Liver (tissue), 9 donors: ENCODE measurements around the gene ANKS1A. TPM values are rescaled to one million over a fixed set of nuclear protein-coding genes. Genes with fewer than 3 reads are reported as not detected.

Experiments
- DNase-seq: peaks from one replicate; pipeline ENCODE4 v3.0.0-alpha.2; 2017; ENCODE audit warnings: low spot score
- H3K27ac ChIP-seq, 2 donors: one replicate each; pipeline ENCODE4 v1.7.0; 2013; ENCODE audit warnings: inconsistent platforms in 2 of 2, low read length in 2 of 2, control low read depth in 1 of 2, low read depth in 1 of 2, mild to moderate bottlenecking in 1 of 2
- H3K27me3 ChIP-seq, 4 donors: one replicate each; pipeline versions ENCODE4 v1.6.1 to v1.7.0; 2013; ENCODE audit warnings: low read length in 3 of 4, inconsistent platforms in 1 of 4, mild to moderate bottlenecking in 1 of 4, moderate library complexity in 1 of 4; ENCODE audit not compliant: control insufficient read depth in 4 of 4, insufficient read depth in 4 of 4
- H3K36me3 ChIP-seq, 4 donors: one replicate each; pipeline versions ENCODE4 v1.6.1 to v1.7.0; 2013; ENCODE audit warnings: low read length in 3 of 4, mild to moderate bottlenecking in 3 of 4, low read depth in 1 of 4, moderate library complexity in 1 of 4; ENCODE audit not compliant: control insufficient read depth in 4 of 4, insufficient read depth in 3 of 4
- H3K4me1 ChIP-seq, 4 donors: one replicate each; pipeline versions ENCODE4 v1.6.1 to v1.7.0; 2013; ENCODE audit warnings: low read length in 3 of 4, mild to moderate bottlenecking in 3 of 4, moderate library complexity in 1 of 4; ENCODE audit not compliant: control insufficient read depth in 4 of 4, insufficient read depth in 4 of 4
- H3K4me3 ChIP-seq, 3 donors: one replicate each; pipeline versions ENCODE4 v1.6.1 to v1.7.0; 2013; ENCODE audit warnings: low read length in 3 of 3, control low read depth in 1 of 3, low read depth in 1 of 3, mild to moderate bottlenecking in 1 of 3
- H3K9ac ChIP-seq, 2 donors: one replicate each; pipeline ENCODE4 v1.7.0; 2013; ENCODE audit warnings: low read length in 2 of 2, mild to moderate bottlenecking in 2 of 2, moderate library complexity in 2 of 2, control low read depth in 1 of 2, low read depth in 1 of 2
- H3K9me3 ChIP-seq, 4 donors: one replicate each; pipeline versions ENCODE4 v1.6.1 to v1.7.0; 2013; ENCODE audit warnings: low read length in 3 of 4; ENCODE audit not compliant: control insufficient read depth in 4 of 4
- ATF3 ChIP-seq: IDR thresholded peaks from 2 replicates; pipeline ENCODE4 v1.6.1; 2016; ENCODE audit warnings: antibody characterized with exemption
- EGR1 ChIP-seq, 2 donors: IDR thresholded peaks; 2 replicates each; pipeline ENCODE4 v1.6.1; 2016 to 2018; ENCODE audit warnings: antibody characterized with exemption in 2 of 2, low read depth in 2 of 2
- FOXA1 ChIP-seq: IDR thresholded peaks from 2 replicates; pipeline ENCODE4 v1.6.1; 2016; ENCODE audit warnings: antibody characterized with exemption
- GABPA ChIP-seq, 2 donors: IDR thresholded peaks in 1 of 2; conservative IDR thresholded peaks in 1 of 2; 2 replicates each; pipeline ENCODE4 v1.6.1; 2016; ENCODE audit warnings: antibody characterized with exemption in 2 of 2, mild to moderate bottlenecking in 1 of 2, moderate library complexity in 1 of 2
- HNF4A ChIP-seq, 2 donors: conservative IDR thresholded peaks; 2 replicates each; pipeline ENCODE4 v1.6.1; 2016; ENCODE audit warnings: antibody characterized with exemption in 2 of 2, mild to moderate bottlenecking in 2 of 2
- NR2F2 ChIP-seq: IDR thresholded peaks from 2 replicates; pipeline ENCODE4 v1.6.1; 2016; ENCODE audit warnings: antibody characterized with exemption
- RAD21 ChIP-seq, 2 donors: IDR thresholded peaks; 2 replicates each; pipeline ENCODE4 v1.6.1; 2016; ENCODE audit warnings: antibody characterized with exemption in 2 of 2, mild to moderate bottlenecking in 2 of 2
- RXRA ChIP-seq, 2 donors: IDR thresholded peaks; 2 replicates each; pipeline ENCODE4 v1.6.1; 2017 to 2018; ENCODE audit warnings: antibody characterized with exemption in 2 of 2, mild to moderate bottlenecking in 1 of 2
- TAF1 ChIP-seq: conservative IDR thresholded peaks from 2 replicates; pipeline ENCODE4 v1.6.1; 2016; ENCODE audit warnings: antibody characterized with exemption, mild to moderate bottlenecking
- YY1 ChIP-seq: IDR thresholded peaks from 2 replicates; pipeline ENCODE4 v1.6.1; 2016; ENCODE audit warnings: antibody characterized with exemption, mild to moderate bottlenecking
- ZBTB33 ChIP-seq: IDR thresholded peaks from 2 replicates; pipeline ENCODE4 v1.6.1; 2016; ENCODE audit warnings: antibody characterized with exemption
- WGBS: extraction: QIAGEN DNeasy Blood & Tissue Kit; methylation state at CpG from one replicate; pipeline ENCODE4 v1.1.7; 2013; 5-methylcytosine and 5-hydroxymethylcytosine counted together
- polyA plus RNA-seq, 2 donors: library from polyadenylated mRNA; stranded (reverse) in 1 of 2; unstranded in 1 of 2; fragments of 200-250 nt in 1 of 2; fragments of >200 nt in 1 of 2; fragmentation: Nextera tagmentation in 1 of 2; extraction: Ambion mirVana in 1 of 2; gene quantifications; one replicate each; pipeline versions ENCODE4 v1.2.1 to v1.2.3, GENCODE V29; 2013 to 2015
- total RNA-seq, 2 donors: library from RNA; depleted of rRNA; stranded (reverse); fragments of >200 nt; gene quantifications; one replicate each; pipeline ENCODE4 v1.2.3, GENCODE V29; 2014
- TF ChIP-seq, protein P1 (sequence below): IDR thresholded peaks from 2 replicates; pipeline ENCODE4 v1.6.1; 2016; ENCODE audit warnings: antibody characterized with exemption
- TF ChIP-seq, protein P2 (sequence below): fragments of 150-350 bp; IDR thresholded peaks from 2 replicates; pipeline ENCODE4 v1.5.1; 2017; ENCODE audit warnings: improper control_type of control experiment, low read depth, low read length; ENCODE audit not compliant: missing input control
- TF ChIP-seq, protein P3 (sequence below): IDR thresholded peaks from 2 replicates; pipeline ENCODE4 v1.6.1; 2016; ENCODE audit warnings: antibody characterized with exemption, mild to moderate bottlenecking
- donor health status: healthy.
- donor health status: healthy.
- donor health status: healthy.
- donor health status: healthy.
- donor health status: healthy.

Gene ANKS1A
- total and polyA plus RNA-seq, 4 donors: 4.3 to 18.7 (median 6.7) TPM

DNA sequence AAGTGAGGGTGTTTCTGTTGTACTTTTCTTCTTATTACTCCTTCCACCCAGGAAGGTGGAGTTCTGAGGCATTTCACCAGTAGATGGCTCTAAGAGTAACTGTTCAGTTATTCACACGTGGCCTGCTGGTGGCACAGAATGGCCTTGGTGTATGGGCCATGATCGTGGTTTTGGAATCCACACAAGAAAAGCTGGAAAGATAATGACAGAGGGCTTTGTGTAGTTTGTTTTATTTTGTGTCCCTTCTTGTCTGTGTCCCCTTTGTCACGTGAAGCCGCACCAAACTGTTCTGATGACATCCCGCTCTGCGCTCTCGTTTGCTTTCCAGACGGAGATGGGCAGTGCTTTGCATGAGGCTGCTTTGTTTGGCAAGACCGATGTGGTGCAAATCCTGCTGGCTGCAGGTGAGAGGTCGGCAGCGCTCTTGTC lies 93.4 kb downstream of the ANKS1A start (continued):
- TF ChIP-seq, protein P1, sequence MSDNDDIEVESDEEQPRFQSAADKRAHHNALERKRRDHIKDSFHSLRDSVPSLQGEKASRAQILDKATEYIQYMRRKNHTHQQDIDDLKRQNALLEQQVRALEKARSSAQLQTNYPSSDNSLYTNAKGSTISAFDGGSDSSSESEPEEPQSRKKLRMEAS: peak; percentile 86
- TF ChIP-seq HNF4A (conservative IDR thresholded peaks at IDR 0.05): peak in 1 of 2 donors; percentile 40

DNA sequence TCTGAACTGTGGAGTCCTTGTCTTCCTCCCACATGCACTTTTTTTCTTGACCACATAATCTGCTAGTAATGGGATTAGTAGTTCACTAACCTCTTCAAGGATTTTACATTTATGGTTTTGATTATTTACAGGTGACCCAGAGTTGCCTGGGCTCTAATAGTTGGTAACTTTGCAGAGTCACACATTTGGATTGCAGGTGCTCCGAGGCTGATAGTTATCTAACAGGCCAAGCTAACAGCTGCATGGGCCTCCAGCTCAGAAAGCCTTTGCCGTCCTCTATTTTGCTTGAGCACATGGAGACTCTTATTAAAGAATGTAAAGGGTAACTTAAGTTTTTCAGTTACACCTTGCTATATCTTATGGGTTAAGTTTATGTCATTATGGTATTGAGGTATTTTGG lies 95.4 kb downstream of the ANKS1A start:
- Histone ChIP-seq H3K4me1 (peaks cover 0 to 25% (median 16%) of the 10 kb centered on the region in 4 donors), H3K27ac (no peak overlapping the region), H3K27me3 (no peaks in the 10 kb centered on the region), H3K36me3 (peaks cover 0 to 22% (median 17%) of the 10 kb centered on the region in 4 donors), H3K9me3 (no peaks in the 10 kb centered on the region), H3K9ac (no peak overlapping the region), H3K4me3 (no peak overlapping the region)
- WGBS: 90% methylated on average over 2 of the region's 2 CpGs
- DNase-seq: no peak
- TF ChIP-seq ATF3 (no peak), FOXA1 (no peak), RXRA (IDR thresholded peaks at IDR 0.05) (no peak), ZBTB33 (no peak), HNF4A (conservative IDR thresholded peaks at IDR 0.05) (no peak), GABPA (IDR thresholded peaks at IDR 0.05 in 1 of 2, conservative IDR thresholded peaks at IDR 0.05 in 1 of 2) (no peak), RAD21 (IDR thresholded peaks at IDR 0.05) (no peak), YY1 (no peak), EGR1 (IDR thresholded peaks at IDR 0.05; ENCODE audit: low read depth in 2 of 2) (no peak), TAF1 (no peak), NR2F2 (no peak)
- TF ChIP-seq, protein P2, sequence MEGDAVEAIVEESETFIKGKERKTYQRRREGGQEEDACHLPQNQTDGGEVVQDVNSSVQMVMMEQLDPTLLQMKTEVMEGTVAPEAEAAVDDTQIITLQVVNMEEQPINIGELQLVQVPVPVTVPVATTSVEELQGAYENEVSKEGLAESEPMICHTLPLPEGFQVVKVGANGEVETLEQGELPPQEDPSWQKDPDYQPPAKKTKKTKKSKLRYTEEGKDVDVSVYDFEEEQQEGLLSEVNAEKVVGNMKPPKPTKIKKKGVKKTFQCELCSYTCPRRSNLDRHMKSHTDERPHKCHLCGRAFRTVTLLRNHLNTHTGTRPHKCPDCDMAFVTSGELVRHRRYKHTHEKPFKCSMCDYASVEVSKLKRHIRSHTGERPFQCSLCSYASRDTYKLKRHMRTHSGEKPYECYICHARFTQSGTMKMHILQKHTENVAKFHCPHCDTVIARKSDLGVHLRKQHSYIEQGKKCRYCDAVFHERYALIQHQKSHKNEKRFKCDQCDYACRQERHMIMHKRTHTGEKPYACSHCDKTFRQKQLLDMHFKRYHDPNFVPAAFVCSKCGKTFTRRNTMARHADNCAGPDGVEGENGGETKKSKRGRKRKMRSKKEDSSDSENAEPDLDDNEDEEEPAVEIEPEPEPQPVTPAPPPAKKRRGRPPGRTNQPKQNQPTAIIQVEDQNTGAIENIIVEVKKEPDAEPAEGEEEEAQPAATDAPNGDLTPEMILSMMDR: no peak
- TF ChIP-seq, protein P3, sequence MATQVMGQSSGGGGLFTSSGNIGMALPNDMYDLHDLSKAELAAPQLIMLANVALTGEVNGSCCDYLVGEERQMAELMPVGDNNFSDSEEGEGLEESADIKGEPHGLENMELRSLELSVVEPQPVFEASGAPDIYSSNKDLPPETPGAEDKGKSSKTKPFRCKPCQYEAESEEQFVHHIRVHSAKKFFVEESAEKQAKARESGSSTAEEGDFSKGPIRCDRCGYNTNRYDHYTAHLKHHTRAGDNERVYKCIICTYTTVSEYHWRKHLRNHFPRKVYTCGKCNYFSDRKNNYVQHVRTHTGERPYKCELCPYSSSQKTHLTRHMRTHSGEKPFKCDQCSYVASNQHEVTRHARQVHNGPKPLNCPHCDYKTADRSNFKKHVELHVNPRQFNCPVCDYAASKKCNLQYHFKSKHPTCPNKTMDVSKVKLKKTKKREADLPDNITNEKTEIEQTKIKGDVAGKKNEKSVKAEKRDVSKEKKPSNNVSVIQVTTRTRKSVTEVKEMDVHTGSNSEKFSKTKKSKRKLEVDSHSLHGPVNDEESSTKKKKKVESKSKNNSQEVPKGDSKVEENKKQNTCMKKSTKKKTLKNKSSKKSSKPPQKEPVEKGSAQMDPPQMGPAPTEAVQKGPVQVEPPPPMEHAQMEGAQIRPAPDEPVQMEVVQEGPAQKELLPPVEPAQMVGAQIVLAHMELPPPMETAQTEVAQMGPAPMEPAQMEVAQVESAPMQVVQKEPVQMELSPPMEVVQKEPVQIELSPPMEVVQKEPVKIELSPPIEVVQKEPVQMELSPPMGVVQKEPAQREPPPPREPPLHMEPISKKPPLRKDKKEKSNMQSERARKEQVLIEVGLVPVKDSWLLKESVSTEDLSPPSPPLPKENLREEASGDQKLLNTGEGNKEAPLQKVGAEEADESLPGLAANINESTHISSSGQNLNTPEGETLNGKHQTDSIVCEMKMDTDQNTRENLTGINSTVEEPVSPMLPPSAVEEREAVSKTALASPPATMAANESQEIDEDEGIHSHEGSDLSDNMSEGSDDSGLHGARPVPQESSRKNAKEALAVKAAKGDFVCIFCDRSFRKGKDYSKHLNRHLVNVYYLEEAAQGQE: no peak
- TF ChIP-seq, protein P1: no peak
